ENCODE data around the gene SEMA4C.
A peak's percentile ranks its signal among the peaks of the same experiment; 100 is the strongest.

Gene SEMA4C

DNA sequence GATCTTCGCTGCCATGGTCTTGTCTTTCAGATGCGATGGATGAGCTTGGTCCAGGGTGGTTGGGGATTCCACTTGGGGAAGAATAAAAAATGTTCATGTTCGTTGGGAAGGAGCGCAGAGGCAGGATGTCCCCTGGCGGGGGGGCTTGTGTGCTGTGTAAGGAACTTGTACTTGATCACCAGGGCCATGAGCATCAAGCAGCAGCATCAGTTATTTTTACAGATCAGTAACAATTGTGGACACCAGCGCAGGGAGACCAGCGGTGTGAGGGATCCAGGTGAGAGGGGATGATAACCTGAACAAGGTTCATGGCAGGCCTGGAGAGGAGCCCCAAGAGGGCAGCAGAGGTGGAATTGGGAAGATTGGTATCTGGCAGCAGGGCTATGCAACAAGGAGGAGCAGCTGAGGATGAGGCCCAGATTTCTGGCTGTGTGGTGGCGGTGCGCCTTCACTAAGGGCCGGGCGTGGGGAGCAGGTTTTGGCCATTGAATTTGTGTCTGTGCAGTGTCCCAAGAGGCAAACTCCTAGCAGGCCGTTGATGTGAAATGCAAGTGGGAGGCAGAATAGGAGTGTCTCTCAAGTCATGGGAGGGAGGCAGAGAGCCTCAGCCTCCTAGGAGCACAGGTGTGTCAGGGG is 49.9 kb downstream of the SEMA4C start:
- DNase-seq (ENCODE audit: low read depth), result no peak

DNA sequence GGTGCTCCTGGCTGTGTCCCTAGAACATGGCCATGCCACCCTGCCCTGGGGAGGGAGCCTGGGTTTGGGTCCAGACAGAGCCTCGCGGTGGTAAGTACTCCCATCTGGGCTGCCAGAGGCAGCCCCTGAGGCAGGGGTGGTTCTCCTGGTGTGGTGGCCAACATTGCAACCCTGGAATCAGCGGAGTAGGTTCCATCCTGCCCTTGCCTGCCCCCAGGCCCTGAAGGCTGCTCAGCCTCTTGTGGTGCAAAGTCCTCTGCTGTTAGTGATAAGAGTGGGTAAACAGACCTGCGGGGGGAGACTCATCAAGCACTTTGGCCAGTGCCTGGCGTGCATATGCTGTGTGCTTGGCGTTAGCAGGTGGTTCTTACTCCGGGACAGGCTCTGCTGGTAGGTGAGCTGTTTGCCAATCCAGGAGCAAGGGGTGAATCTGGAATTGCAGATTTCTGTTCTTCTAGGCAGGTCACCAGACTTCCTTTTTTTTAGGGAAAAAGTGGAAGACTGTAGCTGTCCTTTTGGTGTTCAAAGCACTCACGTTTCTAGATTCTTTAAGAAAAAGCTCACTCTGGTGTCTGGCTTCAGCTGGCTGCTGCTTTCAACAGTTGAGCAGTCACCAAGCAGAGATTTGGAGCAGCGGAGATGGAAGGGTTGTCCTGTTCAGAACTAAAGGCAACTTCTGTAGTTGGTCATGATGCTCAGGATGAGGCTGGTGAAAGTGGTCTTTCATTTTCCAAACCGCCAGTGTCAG is 50.6 kb downstream of the SEMA4C start:
- no peak for DNase-seq (ENCODE audit: low read depth)

DNA sequence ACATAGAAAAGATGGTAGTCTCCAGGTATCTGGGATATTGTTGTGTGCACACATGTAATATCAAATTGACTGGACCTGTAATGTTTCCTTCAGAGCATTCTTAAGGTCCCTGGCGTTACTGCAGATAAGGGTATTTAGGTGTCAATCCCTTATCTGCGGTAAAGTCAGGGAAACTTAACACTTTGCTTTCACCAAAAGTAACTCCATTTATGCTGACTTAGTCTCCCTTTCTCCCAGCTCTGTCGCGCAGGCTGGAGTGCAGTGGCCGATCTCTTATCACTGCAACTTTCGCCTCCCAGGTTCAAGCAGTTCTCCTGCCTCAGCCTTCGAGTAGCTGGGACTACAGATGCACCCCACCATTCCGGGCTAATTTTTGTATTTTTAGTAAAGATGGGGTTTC is 52.0 kb downstream of the SEMA4C start:
- no peak for DNase-seq (ENCODE audit: low read depth)

DNA sequence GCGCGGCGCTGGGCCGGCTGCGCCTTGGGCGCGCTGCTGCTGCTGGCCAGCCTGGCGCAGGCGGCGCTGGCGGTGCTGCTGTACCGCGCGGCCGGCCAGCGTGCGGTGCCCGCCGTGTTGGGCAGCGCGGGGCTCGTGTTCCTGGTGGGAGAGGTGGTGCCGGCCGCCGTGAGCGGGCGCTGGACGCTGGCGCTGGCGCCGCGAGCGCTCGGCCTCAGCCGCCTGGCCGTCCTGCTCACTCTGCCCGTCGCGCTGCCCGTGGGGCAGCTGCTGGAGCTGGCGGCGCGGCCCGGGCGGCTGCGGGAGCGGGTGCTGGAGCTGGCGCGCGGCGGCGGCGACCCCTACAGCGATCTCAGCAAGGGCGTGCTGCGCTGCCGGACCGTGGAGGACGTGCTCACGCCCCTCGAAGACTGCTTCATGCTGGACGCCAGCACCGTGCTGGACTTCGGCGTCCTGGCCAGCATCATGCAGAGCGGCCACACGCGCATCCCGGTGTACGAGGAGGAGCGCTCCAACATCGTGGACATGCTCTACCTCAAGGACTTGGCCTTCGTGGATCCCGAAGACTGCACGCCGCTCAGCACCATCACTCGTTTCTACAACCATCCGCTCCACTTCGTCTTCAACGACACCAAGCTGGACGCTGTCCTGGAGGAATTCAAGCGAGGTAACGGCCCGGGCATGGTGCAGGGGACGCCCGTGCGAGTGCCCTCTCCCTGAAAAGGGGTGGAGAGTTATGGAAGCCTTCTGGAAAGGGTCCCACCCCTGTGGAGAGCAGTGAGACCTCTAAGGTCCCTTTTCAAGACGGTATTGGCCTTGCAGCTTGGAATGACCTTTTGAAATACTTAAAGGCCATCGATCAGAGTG is 52.8 kb downstream of the SEMA4C start:
- peak; percentile 47 for DNase-seq (ENCODE audit: low read depth)

DNA sequence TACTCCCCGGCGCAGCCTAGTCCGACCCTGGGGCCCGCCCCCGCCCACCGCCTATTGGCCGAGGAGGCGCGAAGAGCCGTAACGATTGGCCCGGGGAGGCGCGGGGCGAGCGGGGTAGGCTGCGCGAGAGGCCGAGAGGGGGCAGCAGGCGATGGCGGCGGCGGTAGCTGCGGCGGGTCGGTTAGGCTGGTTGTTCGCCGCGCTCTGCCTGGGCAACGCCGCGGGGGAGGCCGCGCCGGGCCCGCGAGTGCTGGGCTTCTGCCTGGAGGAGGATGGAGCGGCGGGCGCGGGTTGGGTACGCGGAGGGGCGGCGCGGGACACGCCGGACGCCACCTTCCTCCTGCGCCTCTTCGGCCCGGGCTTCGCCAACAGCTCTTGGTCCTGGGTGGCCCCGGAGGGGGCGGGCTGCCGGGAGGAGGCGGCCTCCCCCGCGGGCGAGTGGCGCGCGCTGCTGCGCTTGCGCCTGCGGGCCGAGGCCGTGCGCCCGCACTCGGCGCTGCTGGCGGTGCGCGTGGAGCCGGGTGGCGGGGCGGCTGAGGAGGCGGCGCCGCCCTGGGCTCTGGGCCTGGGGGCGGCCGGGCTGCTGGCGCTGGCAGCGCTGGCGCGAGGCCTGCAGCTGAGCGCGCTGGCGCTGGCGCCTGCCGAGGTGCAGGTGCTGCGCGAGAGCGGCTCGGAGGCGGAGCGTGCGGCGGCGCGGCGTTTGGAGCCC is 53.6 kb downstream of the SEMA4C start, which contains the start of gene CNNM3:
Gene CNNM3, plus strand, starts transcription at position 142 of the 709 bp plus-strand sequence. Its CDS starts 10 bp downstream, at position 152.
- peak; percentile 96 for DNase-seq (ENCODE audit: low read depth)

DNA sequence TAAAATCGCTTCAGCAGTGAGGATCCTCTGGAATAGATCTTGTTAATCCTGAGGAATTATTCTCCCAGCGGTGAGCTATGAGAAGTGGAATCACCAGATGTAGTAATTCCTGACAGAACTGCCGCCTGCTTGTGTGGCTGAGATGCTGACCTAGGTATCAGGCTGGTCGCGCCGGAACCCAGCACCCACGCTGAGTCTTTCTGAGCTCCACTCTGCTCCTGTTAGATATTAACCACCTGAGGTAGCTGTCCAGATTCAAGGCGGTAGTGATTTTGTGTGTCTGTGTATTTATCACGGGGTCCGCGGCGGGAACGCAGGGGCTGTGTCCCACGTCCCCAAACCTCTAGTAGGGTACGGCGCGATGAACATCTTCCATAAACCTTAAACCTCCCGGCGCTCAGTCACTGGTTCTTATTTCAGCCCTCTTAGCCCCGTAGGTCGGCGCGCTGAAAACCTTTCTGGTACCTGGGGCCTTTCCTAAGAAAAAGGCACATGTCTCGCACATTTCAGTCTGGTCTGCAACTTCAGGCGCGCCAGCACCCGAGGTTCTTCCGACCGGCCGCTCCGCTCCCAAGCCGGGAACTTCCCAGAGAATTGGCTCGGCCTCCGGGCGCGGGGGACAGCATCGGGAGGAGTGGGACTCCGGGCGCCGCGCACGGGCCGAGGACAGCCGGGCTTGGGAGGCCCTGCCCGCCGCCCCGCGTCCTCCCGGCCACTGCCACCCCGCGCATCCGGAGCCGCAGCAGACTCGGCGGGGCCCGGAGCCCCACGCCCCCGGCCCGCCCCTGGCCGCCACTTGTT is 54.4 kb downstream of the SEMA4C start:
- peak; percentile 66 for DNase-seq (ENCODE audit: low read depth)

DNA sequence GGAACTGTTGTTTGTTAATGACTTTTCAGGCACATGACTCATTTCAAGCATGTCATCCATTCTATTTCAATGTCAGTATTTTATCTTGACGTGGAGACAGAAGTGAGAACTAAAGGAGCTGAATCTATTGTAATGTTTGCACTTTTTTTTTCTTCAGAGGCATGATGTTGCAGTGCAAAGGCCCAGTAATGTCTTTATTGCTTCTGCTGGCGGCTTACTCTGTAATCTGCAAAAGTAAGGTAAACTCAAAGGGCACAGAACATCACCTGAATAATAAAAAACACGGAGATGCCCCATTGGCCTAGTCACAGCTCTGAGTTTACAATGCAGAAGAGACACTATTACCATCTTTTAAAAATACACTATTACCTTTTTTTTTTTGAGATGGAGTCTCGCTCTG is 56.2 kb downstream of the SEMA4C start:
- DNase-seq (ENCODE audit: low read depth), result no peak

DNA sequence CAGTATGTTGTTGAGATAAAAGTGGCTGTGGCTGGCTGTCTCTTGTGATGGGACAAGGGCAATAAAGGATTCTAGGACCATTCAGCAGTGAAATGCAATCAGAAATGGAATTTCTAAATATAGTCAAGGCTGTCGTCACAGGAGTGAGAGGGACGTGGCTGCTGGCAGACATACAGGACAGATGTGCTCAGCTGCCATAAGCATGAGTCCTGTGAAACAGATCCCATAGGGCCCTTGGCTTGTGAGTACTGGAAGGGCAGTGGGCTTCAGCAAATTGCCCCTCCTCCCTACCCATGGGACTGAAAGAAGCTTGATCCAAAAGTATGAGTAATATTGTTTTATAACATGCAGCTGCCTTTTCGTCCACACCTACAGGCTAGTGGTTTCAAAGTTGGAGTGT is 58.0 kb downstream of the SEMA4C start:
- no peak for DNase-seq (ENCODE audit: low read depth)

DNA sequence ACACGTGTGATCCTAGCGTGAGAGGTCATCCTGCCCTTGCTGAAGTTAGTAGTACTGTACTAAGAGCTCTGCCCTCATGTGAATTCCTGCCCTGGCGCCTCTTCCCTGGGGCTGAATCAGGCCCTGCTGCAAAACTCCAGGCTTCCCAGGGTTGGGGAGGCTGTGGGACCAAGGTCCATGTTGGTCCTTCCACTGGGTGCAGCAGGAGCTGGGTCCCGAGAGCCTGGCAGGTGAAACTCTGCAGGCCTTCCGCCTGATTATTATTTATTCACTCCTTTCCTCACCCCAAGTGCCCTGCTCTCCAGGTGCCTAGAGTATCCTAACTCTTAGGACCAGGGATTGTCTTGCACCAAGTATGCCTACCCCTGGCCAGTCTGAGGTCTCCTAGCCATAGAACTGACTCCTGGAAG is 59.1 kb downstream of the SEMA4C start:
- DNase-seq (ENCODE audit: low read depth), result no peak

DNA sequence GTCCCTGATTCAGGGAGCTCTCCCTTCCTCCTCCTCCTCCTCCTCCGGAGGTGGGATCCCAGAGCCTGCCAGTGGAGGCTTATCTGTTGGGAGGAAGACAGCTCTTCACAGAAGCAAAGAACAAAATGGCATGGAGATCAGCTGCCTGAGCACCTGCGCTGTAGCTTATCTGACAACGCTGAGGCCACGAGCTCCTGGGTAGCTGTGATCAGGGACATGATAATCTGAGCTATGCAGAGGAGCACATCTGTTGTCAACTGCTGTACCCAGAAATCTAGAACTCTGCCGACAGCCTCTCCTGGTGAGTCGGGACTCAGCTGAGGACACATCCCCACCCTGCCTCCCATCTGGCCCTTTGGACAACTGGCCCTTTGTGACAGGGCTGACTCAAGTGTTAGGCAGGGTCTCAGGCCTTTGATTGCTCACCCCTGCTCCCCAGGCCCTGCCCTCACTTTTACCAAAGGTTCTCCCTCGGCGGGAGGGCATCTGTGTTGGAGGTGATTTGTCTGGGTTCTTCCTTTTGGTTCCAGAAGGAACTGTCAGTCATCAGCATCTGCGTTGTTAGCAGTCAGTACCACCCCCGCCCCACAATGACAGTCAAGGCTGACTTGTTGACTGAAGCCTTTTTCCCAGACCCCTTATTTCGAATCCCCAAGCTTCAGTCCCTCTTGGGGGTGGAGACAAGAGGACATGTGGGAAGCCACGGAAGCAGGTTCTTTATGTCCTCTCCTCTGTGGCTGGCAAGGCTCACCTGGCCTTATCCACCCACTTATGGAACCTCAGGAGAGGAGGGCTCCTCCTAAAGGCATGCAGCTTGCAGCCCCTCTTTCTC is 59.7 kb downstream of the SEMA4C start:
- no peak for DNase-seq (ENCODE audit: low read depth)

All from iris pigment epithelial cell (primary cell).